ENCODE results near the gene ABTB2. TPM values are rescaled to one million over a fixed set of nuclear protein-coding genes. Genes with fewer than 3 reads are reported as not detected.
A peak's percentile ranks its signal among the peaks of the same experiment; 100 is the strongest.

ABTB2 gene
- total and polyA plus RNA-seq, 9 of the 15 experiments (the other 6 are each of a cell fraction or from before 2014, with no cell fraction given): 0.03 to 0.18 (median 0.12) TPM; not detected in 2

DNA sequence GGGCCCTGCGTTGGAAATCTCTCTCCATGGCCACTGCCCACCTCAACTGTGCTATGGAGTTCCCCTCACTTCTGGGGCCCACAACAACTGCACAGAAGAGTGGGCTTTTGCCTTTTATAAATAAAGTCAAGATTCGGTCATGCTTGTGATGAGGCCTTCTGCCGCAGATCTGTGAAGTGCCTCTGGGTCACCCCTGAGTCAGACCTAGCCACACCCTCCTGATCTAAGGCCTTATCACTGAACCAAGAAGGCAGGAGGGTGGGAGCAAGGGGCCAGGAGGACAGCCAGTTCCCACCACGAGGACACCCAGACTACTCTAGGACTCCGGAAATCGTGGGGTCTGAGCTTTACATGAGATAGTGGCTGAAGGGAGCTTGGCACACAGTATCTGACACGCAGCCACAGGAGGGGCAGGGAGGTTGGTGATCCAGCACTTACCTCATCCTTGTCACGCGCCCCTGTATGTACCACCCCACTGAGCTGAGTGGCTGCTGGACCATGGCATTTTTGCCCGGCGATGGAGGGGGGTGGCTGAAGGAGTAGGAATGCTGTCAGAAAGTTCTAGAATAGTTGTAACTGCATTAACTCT lies 115.7 kb downstream of the ABTB2 start (continued):
- TF ChIP-seq ZNF140 (CRISPR knock-in tag; IDR thresholded peaks at IDR 0.05) (no peak), MXI1 (IDR thresholded peaks at IDR 0.05; ENCODE audit: low read depth, low read length) (no peak), TBL1XR1 (IDR thresholded peaks at IDR 0.05; ENCODE audit: low read length in 2 of 2) (no peak), SRSF1 (IDR thresholded peaks at IDR 0.05; ENCODE audit: low read depth, low read length) (no peak), POLR2A (conservative IDR thresholded peaks at IDR 0.05) (no peak), RBM34 (IDR thresholded peaks at IDR 0.05; ENCODE audit: borderline replicate concordance, insufficient read depth, low read length) (no peak), BCOR (IDR thresholded peaks at IDR 0.05) (peak; percentile 50; the same call in 1 of the 2 replicates), ZNF77 (CRISPR knock-in tag; IDR thresholded peaks at IDR 0.05) (no peak), ZC3H4 (CRISPR knock-in tag; IDR thresholded peaks at IDR 0.05; ENCODE audit: borderline replicate concordance) (no peak), KAT7 (CRISPR knock-in tag; IDR thresholded peaks at IDR 0.05; ENCODE audit: borderline replicate concordance) (no peak), PPARD (CRISPR knock-in tag; IDR thresholded peaks at IDR 0.05) (no peak), HLTF (IDR thresholded peaks at IDR 0.05) (no peak), NCOA2 (IDR thresholded peaks at IDR 0.05; ENCODE audit: partially characterized antibody in 2 of 2) (no peak), ILF3 (IDR thresholded peaks at IDR 0.05; ENCODE audit: borderline replicate concordance) (no peak), HDAC6 (IDR thresholded peaks at IDR 0.05; ENCODE audit: low read depth, low read length) (no peak)
- TF ChIP-seq, protein P1, sequence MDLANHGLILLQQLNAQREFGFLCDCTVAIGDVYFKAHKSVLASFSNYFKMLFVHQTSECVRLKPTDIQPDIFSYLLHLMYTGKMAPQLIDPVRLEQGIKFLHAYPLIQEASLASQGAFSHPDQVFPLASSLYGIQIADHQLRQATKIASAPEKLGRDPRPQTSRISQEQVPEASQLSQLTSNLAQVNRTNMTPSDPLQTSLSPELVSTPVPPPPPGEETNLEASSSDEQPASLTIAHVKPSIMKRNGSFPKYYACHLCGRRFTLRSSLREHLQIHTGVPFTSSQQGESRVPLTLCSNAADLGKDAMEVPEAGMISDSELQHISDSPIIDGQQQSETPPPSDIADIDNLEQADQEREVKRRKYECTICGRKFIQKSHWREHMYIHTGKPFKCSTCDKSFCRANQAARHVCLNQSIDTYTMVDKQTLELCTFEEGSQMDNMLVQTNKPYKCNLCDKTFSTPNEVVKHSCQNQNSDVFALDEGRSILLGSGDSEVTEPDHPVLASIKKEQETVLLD (IDR thresholded peaks at IDR 0.05): peak; percentile 66; the same call in 1 of the 2 replicates
- TF ChIP-seq, protein P2, sequence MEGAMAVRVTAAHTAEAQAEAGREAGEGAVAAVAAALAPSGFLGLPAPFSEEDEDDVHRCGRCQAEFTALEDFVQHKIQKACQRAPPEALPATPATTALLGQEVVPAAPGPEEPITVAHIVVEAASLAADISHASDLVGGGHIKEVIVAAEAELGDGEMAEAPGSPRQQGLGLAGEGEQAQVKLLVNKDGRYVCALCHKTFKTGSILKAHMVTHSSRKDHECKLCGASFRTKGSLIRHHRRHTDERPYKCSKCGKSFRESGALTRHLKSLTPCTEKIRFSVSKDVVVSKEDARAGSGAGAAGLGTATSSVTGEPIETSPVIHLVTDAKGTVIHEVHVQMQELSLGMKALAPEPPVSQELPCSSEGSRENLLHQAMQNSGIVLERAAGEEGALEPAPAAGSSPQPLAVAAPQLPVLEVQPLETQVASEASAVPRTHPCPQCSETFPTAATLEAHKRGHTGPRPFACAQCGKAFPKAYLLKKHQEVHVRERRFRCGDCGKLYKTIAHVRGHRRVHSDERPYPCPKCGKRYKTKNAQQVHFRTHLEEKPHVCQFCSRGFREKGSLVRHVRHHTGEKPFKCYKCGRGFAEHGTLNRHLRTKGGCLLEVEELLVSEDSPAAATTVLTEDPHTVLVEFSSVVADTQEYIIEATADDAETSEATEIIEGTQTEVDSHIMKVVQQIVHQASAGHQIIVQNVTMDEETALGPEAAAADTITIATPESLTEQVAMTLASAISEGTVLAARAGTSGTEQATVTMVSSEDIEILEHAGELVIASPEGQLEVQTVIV (CRISPR knock-in tag; IDR thresholded peaks at IDR 0.05; ENCODE audit: borderline replicate concordance): no peak
- TF ChIP-seq, protein P3, sequence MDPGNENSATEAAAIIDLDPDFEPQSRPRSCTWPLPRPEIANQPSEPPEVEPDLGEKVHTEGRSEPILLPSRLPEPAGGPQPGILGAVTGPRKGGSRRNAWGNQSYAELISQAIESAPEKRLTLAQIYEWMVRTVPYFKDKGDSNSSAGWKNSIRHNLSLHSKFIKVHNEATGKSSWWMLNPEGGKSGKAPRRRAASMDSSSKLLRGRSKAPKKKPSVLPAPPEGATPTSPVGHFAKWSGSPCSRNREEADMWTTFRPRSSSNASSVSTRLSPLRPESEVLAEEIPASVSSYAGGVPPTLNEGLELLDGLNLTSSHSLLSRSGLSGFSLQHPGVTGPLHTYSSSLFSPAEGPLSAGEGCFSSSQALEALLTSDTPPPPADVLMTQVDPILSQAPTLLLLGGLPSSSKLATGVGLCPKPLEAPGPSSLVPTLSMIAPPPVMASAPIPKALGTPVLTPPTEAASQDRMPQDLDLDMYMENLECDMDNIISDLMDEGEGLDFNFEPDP (CRISPR knock-in tag; IDR thresholded peaks at IDR 0.05): no peak
- TF ChIP-seq, protein P4, sequence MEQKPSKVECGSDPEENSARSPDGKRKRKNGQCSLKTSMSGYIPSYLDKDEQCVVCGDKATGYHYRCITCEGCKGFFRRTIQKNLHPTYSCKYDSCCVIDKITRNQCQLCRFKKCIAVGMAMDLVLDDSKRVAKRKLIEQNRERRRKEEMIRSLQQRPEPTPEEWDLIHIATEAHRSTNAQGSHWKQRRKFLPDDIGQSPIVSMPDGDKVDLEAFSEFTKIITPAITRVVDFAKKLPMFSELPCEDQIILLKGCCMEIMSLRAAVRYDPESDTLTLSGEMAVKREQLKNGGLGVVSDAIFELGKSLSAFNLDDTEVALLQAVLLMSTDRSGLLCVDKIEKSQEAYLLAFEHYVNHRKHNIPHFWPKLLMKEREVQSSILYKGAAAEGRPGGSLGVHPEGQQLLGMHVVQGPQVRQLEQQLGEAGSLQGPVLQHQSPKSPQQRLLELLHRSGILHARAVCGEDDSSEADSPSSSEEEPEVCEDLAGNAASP (IDR thresholded peaks at IDR 0.05): no peak

Data from K562 (cell line).